Sigmoid colon (tissue), 7 donors: Measurements from ENCODE around the gene RANBP9. TPM values are rescaled to one million over a fixed set of nuclear protein-coding genes. Genes with fewer than 3 reads are reported as not detected.

Source experiments
- DNase-seq: peaks from one replicate; pipeline ENCODE4 v3.0.0-alpha.2; 2019
- H3K27ac ChIP-seq, 4 donors: fragments of 200-600 bp; sonication (generic); one replicate each; pipeline ENCODE4 v1.5.1; 2016 to 2019; ENCODE audit warnings: mild to moderate bottlenecking in 1 of 4
- H3K27me3 ChIP-seq, 3 donors: fragments of 200-600 bp; sonication (generic); one replicate each; pipeline ENCODE4 v1.5.1; 2019; ENCODE audit warnings: mild to moderate bottlenecking in 1 of 3
- H3K36me3 ChIP-seq, 4 donors: fragments of 200-600 bp; sonication (generic); one replicate each; pipeline ENCODE4 v1.5.1; 2016 to 2019
- H3K4me1 ChIP-seq, 4 donors: fragments of 200-600 bp; sonication (generic); one replicate each; pipeline ENCODE4 v1.5.1; 2017 to 2019
- H3K4me3 ChIP-seq, 4 donors: fragments of 200-600 bp; sonication (generic); one replicate each; pipeline ENCODE4 v1.5.1; 2017 to 2019; ENCODE audit warnings: mild to moderate bottlenecking in 2 of 4, moderate library complexity in 1 of 4
- H3K9me3 ChIP-seq, 4 donors: fragments of 200-600 bp in 3 of 4; sonication (generic) in 3 of 4; one replicate each; pipeline versions ENCODE4 v1.5.1 to v1.6.1; 2013 to 2019
- CTCF ChIP-seq, 4 experiments: fragments of 450-650 bp in 3 of 4; fragments of 200-600 bp in 1 of 4; IDR thresholded peaks; one replicate each; pipeline ENCODE4 v1.5.1; 2016 to 2019; ENCODE audit warnings: antibody characterized with exemption in 4 of 4, mild to moderate bottlenecking in 3 of 4, moderate library complexity in 2 of 4
- EP300 ChIP-seq, 4 donors: sonication (generic); formaldehyde crosslinking; IDR thresholded peaks; one replicate each; pipeline ENCODE4 v1.6.1; 2017; ENCODE audit warnings: antibody characterized with exemption in 4 of 4
- POLR2A ChIP-seq, 2 donors: fragments of 450-650 bp; IDR thresholded peaks; one replicate each; pipeline ENCODE4 v1.6.1; 2016; ENCODE audit warnings: antibody characterized with exemption in 2 of 2, mild to moderate bottlenecking in 2 of 2, moderate library complexity in 2 of 2
- POLR2AphosphoS5 ChIP-seq, 4 donors: sonication (generic); formaldehyde crosslinking; IDR thresholded peaks; one replicate each; pipeline ENCODE4 v1.6.1; 2017; ENCODE audit warnings: antibody characterized with exemption in 4 of 4
- WGBS, 2 donors: extraction: QIAGEN DNeasy Blood & Tissue Kit; methylation state at CpG; one replicate each; pipeline ENCODE4 v1.1.7; 2013; 5-methylcytosine and 5-hydroxymethylcytosine counted together
- intact Hi-C: fragments of 100-400 bp; cut with DNase I; formaldehyde crosslinking; loops from one replicate; pipeline ENCODE4 v1.15.1; 2023
- polyA plus RNA-seq, 3 donors: library from polyadenylated mRNA; stranded (reverse); fragments of 200-250 nt; gene quantifications; one replicate each; pipeline ENCODE4 v1.2.3, GENCODE V29; 2013
- total RNA-seq, 4 donors: library from RNA; depleted of rRNA; stranded (reverse); fragments of >200 nt; gene quantifications; one replicate each; pipeline ENCODE4 v1.1.0, GENCODE V29; 2016
- donor health status: healthy with polysubstance abuse.
- donor health status: Bipolar disorder and iron deficiency.
- donor health status: healthy.

The RANBP9 gene
- total and polyA plus RNA-seq, 7 donors, result 19.4 to 84.3 (median 49.6) TPM

- intact Hi-C loops, result no loop called here
- Histone ChIP-seq H3K27ac (peak overlapping the region in 1 of 4 donors; percentile 3), H3K36me3 (no peaks in the 10 kb centered on the region), H3K9me3 (no peaks in the 10 kb centered on the region), H3K27me3 (no peaks in the 10 kb centered on the region), H3K4me3 (no peak overlapping the region), H3K4me1 (peaks cover 0 to 65% (median 46%) of the 10 kb centered on the region in 4 donors)
- TF ChIP-seq POLR2AphosphoS5 (IDR thresholded peaks at IDR 0.05) (no peak), CTCF (IDR thresholded peaks at IDR 0.05) (no peak), EP300 (IDR thresholded peaks at IDR 0.05) (no peak), POLR2A (IDR thresholded peaks at IDR 0.05) (no peak)
- 61 to 79% methylated on average over 3 of the region's 3 CpGs for WGBS, 2 donors
- no peak for DNase-seq
Measured at GRCh38 chr6:13662651-13663334, 48.8 kb downstream of the RANBP9 start.

- 73 to 98% methylated on average over 2 of the region's 2 CpGs for WGBS, 2 donors
- TF ChIP-seq POLR2A (IDR thresholded peaks at IDR 0.05), result no peak
- no peak for TF ChIP-seq EP300 (IDR thresholded peaks at IDR 0.05)
- no peak for TF ChIP-seq POLR2AphosphoS5 (IDR thresholded peaks at IDR 0.05)
- no peak for TF ChIP-seq CTCF (IDR thresholded peaks at IDR 0.05)
- no peaks in the 10 kb centered on the region for H3K9me3 ChIP-seq
- DNase-seq, result no peak
- H3K36me3 ChIP-seq, result no peaks in the 10 kb centered on the region
- intact Hi-C loops, result no loop called here
- peak overlapping the region in 1 of 4 donors; percentile 3 for H3K27ac ChIP-seq
- H3K4me1 ChIP-seq, result peaks cover 0 to 65% (median 44%) of the 10 kb centered on the region in 4 donors
- H3K4me3 ChIP-seq, result no peak overlapping the region
- no peaks in the 10 kb centered on the region for H3K27me3 ChIP-seq
Measured at GRCh38 chr6:13661647-13662046, 50.0 kb downstream of the RANBP9 start.

- intact Hi-C loops, result no loop called here
- Histone ChIP-seq H3K27ac (no peak overlapping the region), H3K4me1 (peaks cover 0 to 65% (median 44%) of the 10 kb centered on the region in 4 donors), H3K4me3 (no peak overlapping the region), H3K9me3 (no peaks in the 10 kb centered on the region), H3K36me3 (no peaks in the 10 kb centered on the region), H3K27me3 (no peaks in the 10 kb centered on the region)
- 95 to 98% methylated on average over 1 of the region's 1 CpG for WGBS, 2 donors
- DNase-seq, result no peak
- TF ChIP-seq EP300 (IDR thresholded peaks at IDR 0.05), result no peak
- TF ChIP-seq POLR2A (IDR thresholded peaks at IDR 0.05), result no peak
- TF ChIP-seq POLR2AphosphoS5 (IDR thresholded peaks at IDR 0.05), result no peak
- no peak for TF ChIP-seq CTCF (IDR thresholded peaks at IDR 0.05)
Measured at GRCh38 chr6:13660893-13661292, 50.7 kb downstream of the RANBP9 start.

- no peak overlapping the region for H3K27ac ChIP-seq
- TF ChIP-seq POLR2AphosphoS5 (IDR thresholded peaks at IDR 0.05), result no peak
- H3K36me3 ChIP-seq, result no peaks in the 10 kb centered on the region
- peaks cover 0 to 61% (median 41%) of the 10 kb centered on the region in 4 donors for H3K4me1 ChIP-seq
- WGBS, 2 donors, result 98 to 100% methylated on average over 1 of the region's 1 CpG
- no peak for DNase-seq
- H3K4me3 ChIP-seq, result no peak overlapping the region
- intact Hi-C loops, result no loop called here
- H3K27me3 ChIP-seq, result no peaks in the 10 kb centered on the region
- H3K9me3 ChIP-seq, result no peaks in the 10 kb centered on the region
Measured at GRCh38 chr6:13660273-13660672, 51.4 kb downstream of the RANBP9 start.

GRCh38 chr6:13655700-13656099 lies 55.9 kb downstream of the RANBP9 start:
- no peak overlapping the region for H3K27ac ChIP-seq
- intact Hi-C loops, result no loop called here
- no peaks in the 10 kb centered on the region for H3K27me3 ChIP-seq
- TF ChIP-seq POLR2AphosphoS5 (IDR thresholded peaks at IDR 0.05) (no peak), EP300 (IDR thresholded peaks at IDR 0.05) (no peak), POLR2A (IDR thresholded peaks at IDR 0.05) (no peak), CTCF (IDR thresholded peaks at IDR 0.05) (no peak)
- H3K9me3 ChIP-seq, result no peaks in the 10 kb centered on the region
- no peak for DNase-seq
- H3K4me3 ChIP-seq, result no peak overlapping the region
- H3K36me3 ChIP-seq, result peaks cover 0 to 6% (median 0%) of the 10 kb centered on the region in 4 donors
- WGBS, 2 donors, result 90 to 95% methylated on average over 1 of the region's 1 CpG
- H3K4me1 ChIP-seq, result peaks cover 0 to 30% (median 15%) of the 10 kb centered on the region in 4 donors
